ENCODE data around the gene ALAS1.

DNA sequence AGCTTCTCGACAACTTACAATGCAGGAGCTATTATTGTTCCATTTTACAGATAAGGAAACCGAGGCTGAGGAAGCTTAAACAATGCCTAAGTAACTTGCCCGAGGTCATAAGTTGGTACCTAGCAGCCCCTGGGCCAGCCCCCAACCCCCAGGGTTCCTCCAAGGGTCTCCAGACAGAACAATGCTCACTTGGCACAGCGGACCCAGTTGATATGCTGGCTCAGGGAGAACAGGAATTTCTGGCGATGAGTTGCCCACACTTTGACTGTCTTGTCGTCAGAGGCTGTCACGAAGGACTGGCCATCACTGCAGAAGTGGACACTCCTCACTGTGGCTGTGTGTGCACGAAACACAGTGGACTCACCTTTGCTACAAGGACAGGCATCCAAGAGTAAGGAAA is 48.9 kb upstream of the ALAS1 start:
- TF ChIP-seq ILF3 (IDR thresholded peaks at IDR 0.05; ENCODE audit: borderline replicate concordance) (no peak), U2AF1 (optimal IDR thresholded peaks at IDR 0.05; ENCODE audit: low read depth, low read length) (no peak), WHSC1 (IDR thresholded peaks at IDR 0.05; ENCODE audit: low read length) (no peak), IRF2 (CRISPR knock-in tag; IDR thresholded peaks at IDR 0.05) (no peak), POLR2AphosphoS5 (IDR thresholded peaks at IDR 0.05; ENCODE audit: control insufficient read depth, insufficient read depth, low read depth, low read length) (no peak), RAD21 (CRISPR knock-in tag; conservative IDR thresholded peaks at IDR 0.05 in 1 of 2, IDR thresholded peaks at IDR 0.05 in 1 of 2) (no peak)
- TF ChIP-seq, protein P1, sequence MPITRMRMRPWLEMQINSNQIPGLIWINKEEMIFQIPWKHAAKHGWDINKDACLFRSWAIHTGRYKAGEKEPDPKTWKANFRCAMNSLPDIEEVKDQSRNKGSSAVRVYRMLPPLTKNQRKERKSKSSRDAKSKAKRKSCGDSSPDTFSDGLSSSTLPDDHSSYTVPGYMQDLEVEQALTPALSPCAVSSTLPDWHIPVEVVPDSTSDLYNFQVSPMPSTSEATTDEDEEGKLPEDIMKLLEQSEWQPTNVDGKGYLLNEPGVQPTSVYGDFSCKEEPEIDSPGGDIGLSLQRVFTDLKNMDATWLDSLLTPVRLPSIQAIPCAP (CRISPR knock-in tag; IDR thresholded peaks at IDR 0.05; ENCODE audit: borderline replicate concordance) = no peak
- TF ChIP-seq, protein P2, sequence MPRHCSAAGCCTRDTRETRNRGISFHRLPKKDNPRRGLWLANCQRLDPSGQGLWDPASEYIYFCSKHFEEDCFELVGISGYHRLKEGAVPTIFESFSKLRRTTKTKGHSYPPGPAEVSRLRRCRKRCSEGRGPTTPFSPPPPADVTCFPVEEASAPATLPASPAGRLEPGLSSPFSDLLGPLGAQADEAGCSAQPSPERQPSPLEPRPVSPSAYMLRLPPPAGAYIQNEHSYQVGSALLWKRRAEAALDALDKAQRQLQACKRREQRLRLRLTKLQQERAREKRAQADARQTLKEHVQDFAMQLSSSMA (CRISPR knock-in tag; IDR thresholded peaks at IDR 0.05) = no peak
- TF ChIP-seq, protein P3, sequence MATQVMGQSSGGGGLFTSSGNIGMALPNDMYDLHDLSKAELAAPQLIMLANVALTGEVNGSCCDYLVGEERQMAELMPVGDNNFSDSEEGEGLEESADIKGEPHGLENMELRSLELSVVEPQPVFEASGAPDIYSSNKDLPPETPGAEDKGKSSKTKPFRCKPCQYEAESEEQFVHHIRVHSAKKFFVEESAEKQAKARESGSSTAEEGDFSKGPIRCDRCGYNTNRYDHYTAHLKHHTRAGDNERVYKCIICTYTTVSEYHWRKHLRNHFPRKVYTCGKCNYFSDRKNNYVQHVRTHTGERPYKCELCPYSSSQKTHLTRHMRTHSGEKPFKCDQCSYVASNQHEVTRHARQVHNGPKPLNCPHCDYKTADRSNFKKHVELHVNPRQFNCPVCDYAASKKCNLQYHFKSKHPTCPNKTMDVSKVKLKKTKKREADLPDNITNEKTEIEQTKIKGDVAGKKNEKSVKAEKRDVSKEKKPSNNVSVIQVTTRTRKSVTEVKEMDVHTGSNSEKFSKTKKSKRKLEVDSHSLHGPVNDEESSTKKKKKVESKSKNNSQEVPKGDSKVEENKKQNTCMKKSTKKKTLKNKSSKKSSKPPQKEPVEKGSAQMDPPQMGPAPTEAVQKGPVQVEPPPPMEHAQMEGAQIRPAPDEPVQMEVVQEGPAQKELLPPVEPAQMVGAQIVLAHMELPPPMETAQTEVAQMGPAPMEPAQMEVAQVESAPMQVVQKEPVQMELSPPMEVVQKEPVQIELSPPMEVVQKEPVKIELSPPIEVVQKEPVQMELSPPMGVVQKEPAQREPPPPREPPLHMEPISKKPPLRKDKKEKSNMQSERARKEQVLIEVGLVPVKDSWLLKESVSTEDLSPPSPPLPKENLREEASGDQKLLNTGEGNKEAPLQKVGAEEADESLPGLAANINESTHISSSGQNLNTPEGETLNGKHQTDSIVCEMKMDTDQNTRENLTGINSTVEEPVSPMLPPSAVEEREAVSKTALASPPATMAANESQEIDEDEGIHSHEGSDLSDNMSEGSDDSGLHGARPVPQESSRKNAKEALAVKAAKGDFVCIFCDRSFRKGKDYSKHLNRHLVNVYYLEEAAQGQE (IDR thresholded peaks at IDR 0.05; ENCODE audit: borderline replicate concordance) = no peak
- TF ChIP-seq, protein P3 (CRISPR knock-in tag; IDR thresholded peaks at IDR 0.05; ENCODE audit: low read depth) = no peak
- TF ChIP-seq, protein P4, sequence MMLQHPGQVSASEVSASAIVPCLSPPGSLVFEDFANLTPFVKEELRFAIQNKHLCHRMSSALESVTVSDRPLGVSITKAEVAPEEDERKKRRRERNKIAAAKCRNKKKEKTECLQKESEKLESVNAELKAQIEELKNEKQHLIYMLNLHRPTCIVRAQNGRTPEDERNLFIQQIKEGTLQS (IDR thresholded peaks at IDR 0.05) = no peak
- TF ChIP-seq, protein P4 (CRISPR knock-in tag; conservative IDR thresholded peaks at IDR 0.05) = no peak

Measured in K562 (cell line).